Spleen (tissue), 7 donors: ENCODE measurements around the gene KPNA1.

ENCODE experiments used
- CTCF ChIP-seq, 11 experiments: fragments of 200-600 bp in 7 of 11; fragments of 450-650 bp in 4 of 11; sonication (generic) in 4 of 11; IDR thresholded peaks in 8 of 11; conservative IDR thresholded peaks in 3 of 11; 1 replicate in 7 of 11; 2 replicates in 4 of 11; pipeline versions ENCODE4 v1.4.0 to v1.8.0; 2016 to 2021; ENCODE audit warnings: antibody characterized with exemption in 11 of 11, inconsistent platforms in 4 of 11, mild to moderate bottlenecking in 1 of 11
- POLR2A ChIP-seq, 3 donors: fragments of 450-650 bp; IDR thresholded peaks; one replicate each; pipeline ENCODE4 v1.5.1; 2017; ENCODE audit warnings: antibody characterized with exemption in 3 of 3, mild to moderate bottlenecking in 1 of 3
- POLR2AphosphoS5 ChIP-seq, 3 donors: sonication (generic); formaldehyde crosslinking; IDR thresholded peaks; one replicate each; pipeline ENCODE4 v1.5.1; 2017; ENCODE audit warnings: antibody characterized with exemption in 3 of 3
- donor health status: DM: no; HTN: no; CAD: no; lungs with moderate emphysema.
- donor health status: DM: no; HTN: no; CAD: no.
- donor health status: DM: no; HTN: no; CAD: no.

GRCh38 chr3:122443090-122443489, 71.6 kb downstream of the KPNA1 start:
- no peak for TF ChIP-seq CTCF (IDR thresholded peaks at IDR 0.05 in 8 of 11, conservative IDR thresholded peaks at IDR 0.05 in 3 of 11)
- peak in 2 of 3 donors; percentile 10 to 66 for TF ChIP-seq POLR2AphosphoS5 (IDR thresholded peaks at IDR 0.05)
- TF ChIP-seq POLR2A (IDR thresholded peaks at IDR 0.05) = no peak
